Effector memory CD4-positive, alpha-beta T cell (primary cell): ENCODE data around the gene FAM110D.

Source experiments
- DNase-seq, 3 donors: peaks; one replicate each; pipeline ENCODE4 v3.0.0-alpha.2; 2020
- H3K27ac ChIP-seq: 2 replicates; pipeline ENCODE4 v1.7.0; 2013; ENCODE audit warnings: mild to moderate bottlenecking, low read length, moderate library complexity; ENCODE audit not compliant: insufficient read depth, poor library complexity, severe bottlenecking
- H3K27me3 ChIP-seq: replicated peaks from 2 replicates; pipeline ENCODE4 v1.7.0; 2013; ENCODE audit warnings: mild to moderate bottlenecking, low read length; ENCODE audit not compliant: insufficient read depth, control insufficient read depth, poor library complexity, severe bottlenecking
- H3K36me3 ChIP-seq: 2 replicates; pipeline ENCODE4 v1.7.0; 2013; ENCODE audit warnings: mild to moderate bottlenecking, low read length, moderate library complexity; ENCODE audit not compliant: control insufficient read depth, insufficient read depth
- H3K4me1 ChIP-seq: 2 replicates; pipeline ENCODE4 v1.7.0; 2013; ENCODE audit warnings: low read length, mild to moderate bottlenecking; ENCODE audit not compliant: control insufficient read depth, insufficient read depth, poor library complexity, severe bottlenecking
- H3K4me3 ChIP-seq: 2 replicates; pipeline ENCODE4 v1.7.0; 2013; ENCODE audit warnings: low read length, low read depth, mild to moderate bottlenecking; ENCODE audit not compliant: insufficient read depth, poor library complexity, severe bottlenecking
- H3K9me3 ChIP-seq: 2 replicates; pipeline ENCODE4 v1.7.0; 2013; ENCODE audit warnings: mild to moderate bottlenecking, low read length, moderate library complexity; ENCODE audit not compliant: control insufficient read depth

FAM110D gene

GRCh38 chr1:26164036-26164860 is 5.4 kb downstream of the FAM110D start:
- H3K4me1 ChIP-seq, result peaks cover 16% of the 10 kb centered on the region
- H3K27me3 ChIP-seq, result peaks cover 26% of the 10 kb centered on the region
- DNase-seq, result peak in 2 of 3 donors; percentile 15 to 23
- no peaks in the 10 kb centered on the region for H3K9me3 ChIP-seq
- peak overlapping the region; percentile 46 for H3K4me3 ChIP-seq
- H3K36me3 ChIP-seq, result no peaks in the 10 kb centered on the region
- no peak overlapping the region for H3K27ac ChIP-seq

DNA sequence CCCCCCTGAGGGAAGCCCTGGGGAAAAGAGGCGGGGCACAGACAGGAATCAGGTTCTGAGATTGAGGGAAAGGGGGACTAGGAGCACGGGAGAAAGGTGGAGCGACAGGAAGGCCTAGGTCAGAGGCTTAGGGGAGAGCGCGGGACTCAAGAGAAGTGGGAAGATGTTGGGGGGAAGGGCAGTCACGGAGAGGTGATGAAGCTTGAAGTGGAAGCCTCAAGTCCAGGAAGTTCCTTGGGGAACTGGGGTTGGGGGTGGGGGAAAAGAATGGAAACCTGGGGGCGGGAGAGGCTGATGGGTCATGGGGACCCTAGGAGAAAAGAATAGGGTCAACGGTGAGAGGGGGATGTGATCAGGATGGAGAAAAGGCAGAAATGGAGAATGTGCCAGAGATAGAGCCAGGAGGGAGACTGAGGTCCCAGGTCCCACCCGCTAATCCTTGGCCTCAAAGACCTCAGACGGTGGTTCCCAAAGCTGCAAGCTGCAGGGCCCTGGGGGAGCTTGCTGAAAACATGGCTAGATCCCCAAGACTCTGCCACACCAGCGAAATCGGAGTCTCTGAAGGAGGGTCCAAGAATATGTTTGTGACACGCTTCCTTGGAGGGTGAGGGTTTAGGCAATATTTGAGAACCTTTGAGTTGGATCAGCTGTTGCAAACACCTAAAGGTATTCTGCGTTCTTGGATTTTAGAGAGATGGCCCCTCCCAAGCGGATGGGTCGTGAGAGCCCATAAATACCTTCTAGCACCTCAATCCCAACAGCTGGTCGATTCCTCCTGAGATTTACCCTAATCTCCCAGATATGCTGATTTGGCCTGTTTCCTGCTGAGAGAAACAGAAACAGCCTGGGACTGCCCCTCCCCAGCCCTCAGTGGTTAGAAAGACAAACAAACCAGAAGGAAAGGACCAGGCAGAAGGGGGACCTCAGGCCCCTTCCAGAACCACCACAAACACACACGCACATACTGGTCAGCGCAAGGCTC is 6.3 kb downstream of the FAM110D start:
- Histone ChIP-seq H3K4me3 (no peak overlapping the region), H3K36me3 (no peaks in the 10 kb centered on the region), H3K27me3 (peaks cover 20% of the 10 kb centered on the region), H3K9me3 (no peaks in the 10 kb centered on the region), H3K4me1 (peaks cover 16% of the 10 kb centered on the region), H3K27ac (no peak overlapping the region)
- DNase-seq, result no peak

- H3K9me3 ChIP-seq, result no peaks in the 10 kb centered on the region
- no peaks in the 10 kb centered on the region for H3K36me3 ChIP-seq
- H3K4me1 ChIP-seq, result peaks cover 19% of the 10 kb centered on the region
- H3K27me3 ChIP-seq, result peaks cover 9% of the 10 kb centered on the region
- no peak overlapping the region for H3K4me3 ChIP-seq
- H3K27ac ChIP-seq, result no peak overlapping the region
- no peak for DNase-seq
Measured at GRCh38 chr1:26166719-26167281, 7.9 kb downstream of the FAM110D start.

GRCh38 chr1:26168410-26169197 is 9.7 kb downstream of the FAM110D start, which contains the start of gene C1orf232:
Gene C1orf232 (minus strand): TSS chr1:26168963. CDS start chr1:26168499, 464 bp downstream.
- H3K27me3 ChIP-seq, result no peaks in the 10 kb centered on the region
- H3K27ac ChIP-seq, result peak within 1 kb of the TSS; percentile 74
- no peak for DNase-seq
- no peaks in the 10 kb centered on the region for H3K36me3 ChIP-seq
- no peaks in the 10 kb centered on the region for H3K9me3 ChIP-seq
- peak within 1 kb of the TSS; percentile 92 for H3K4me3 ChIP-seq
- H3K4me1 ChIP-seq, result peaks cover 13% of the 10 kb centered on the region

DNA sequence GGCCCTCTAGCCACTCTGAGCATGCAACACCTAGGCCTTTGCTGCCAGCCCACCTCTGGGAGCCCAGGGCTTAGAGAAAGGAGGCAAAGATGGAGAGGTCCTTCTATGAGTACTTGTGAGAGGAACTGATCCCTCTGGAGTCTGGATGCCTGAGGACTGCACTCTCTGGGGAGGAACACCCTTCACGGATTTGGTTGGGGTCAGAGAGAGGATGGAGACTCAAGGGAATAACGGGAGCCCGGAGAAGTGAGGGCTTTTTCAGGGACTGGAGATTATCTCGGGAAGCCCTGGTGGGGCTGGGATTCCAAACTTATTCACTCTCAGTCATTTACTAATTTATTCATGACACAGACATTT is 10.3 kb downstream of the FAM110D start:
- Histone ChIP-seq H3K36me3 (no peaks in the 10 kb centered on the region), H3K4me3 (peak overlapping the region; percentile 92), H3K27ac (peak overlapping the region; percentile 74), H3K9me3 (no peaks in the 10 kb centered on the region), H3K27me3 (no peaks in the 10 kb centered on the region), H3K4me1 (peaks cover 9% of the 10 kb centered on the region)
- no peak for DNase-seq

GRCh38 chr1:26169669-26170471 is 11.0 kb downstream of the FAM110D start, which contains the start of gene ZNF593:
Gene ZNF593 (plus strand): TSS chr1:26169908. CDS start chr1:26169984, 76 bp downstream.
- Histone ChIP-seq H3K4me1 (peaks cover 6% of the 10 kb centered on the region), H3K27ac (peak within 1 kb of the TSS; percentile 74), H3K9me3 (no peaks in the 10 kb centered on the region), H3K36me3 (no peaks in the 10 kb centered on the region), H3K27me3 (no peaks in the 10 kb centered on the region), H3K4me3 (peak within 1 kb of the TSS; percentile 92)
- DNase-seq, result peak; percentile 65 to 82 (median 75)

DNA sequence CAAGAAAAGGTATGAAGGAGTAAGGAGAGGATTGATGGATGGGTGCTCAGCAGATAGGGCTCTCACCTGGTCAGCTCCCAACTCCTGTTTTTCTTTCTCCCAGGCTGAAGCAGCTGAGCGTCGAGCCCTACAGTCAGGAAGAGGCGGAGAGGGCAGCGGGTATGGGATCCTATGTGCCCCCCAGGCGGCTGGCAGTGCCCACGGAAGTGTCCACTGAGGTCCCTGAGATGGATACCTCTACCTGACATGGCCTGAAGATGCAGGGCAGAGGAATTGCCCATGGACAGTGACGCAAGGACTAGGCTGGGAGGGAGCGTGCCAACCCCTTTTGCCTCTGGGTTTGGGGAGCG is 11.6 kb downstream of the FAM110D start:
- peak overlapping the region; percentile 92 for H3K4me3 ChIP-seq
- no peaks in the 10 kb centered on the region for H3K36me3 ChIP-seq
- H3K27ac ChIP-seq, result no peak overlapping the region
- H3K4me1 ChIP-seq, result peaks cover 6% of the 10 kb centered on the region
- H3K27me3 ChIP-seq, result no peaks in the 10 kb centered on the region
- DNase-seq, result no peak
- no peaks in the 10 kb centered on the region for H3K9me3 ChIP-seq

- H3K27ac ChIP-seq, result no peak within 1 kb of the TSS
- DNase-seq, result no peak
Measured at GRCh38 chr1:26171084-26172072, 12.5 kb downstream of the FAM110D start, which contains the start of gene ZNF593OS. Gene ZNF593OS (minus strand): TSS chr1:26171832. CDS start chr1:26171661, 171 bp downstream.

More at GRCh38 chr1:26171084-26172072, 12.5 kb downstream of the FAM110D start, which contains the start of gene ZNF593OS:
- Histone ChIP-seq H3K4me1 (peaks cover 6% of the 10 kb centered on the region), H3K27me3 (no peaks in the 10 kb centered on the region), H3K9me3 (no peaks in the 10 kb centered on the region), H3K4me3 (peak within 1 kb of the TSS; percentile 92), H3K36me3 (no peaks in the 10 kb centered on the region)
